SK-N-SH treated with all-trans-retinoic acid at 6 μM for 48 hours (cell line): ENCODE data around the gene MECR.

ENCODE experiments used
- ATAC-seq: fragments of 200-7000 bp; cut with Tn5 transposase; 3 replicates; pipeline ENCODE4 v1.9.1; 2020; ENCODE audit warnings: mild to moderate bottlenecking, moderate library complexity
- BACH2 ChIP-seq: fragments of 250-450 bp; sonication (Bioruptor Pico); IDR thresholded peaks from 2 replicates; pipeline ENCODE4 v1.9.0; 2021; ENCODE audit warnings: mild to moderate bottlenecking, borderline replicate concordance
- CREB5 ChIP-seq: fragments of 250-450 bp; sonication (Bioruptor Pico); IDR thresholded peaks from 2 replicates; pipeline ENCODE4 v1.5.1; 2020; ENCODE audit warnings: low read depth, mild to moderate bottlenecking, moderate library complexity
- CSDC2 ChIP-seq: fragments of 250-450 bp; sonication (Bioruptor Pico); IDR thresholded peaks from 2 replicates; pipeline ENCODE4 v1.5.0; 2020; ENCODE audit warnings: mild to moderate bottlenecking, moderate library complexity
- CSRNP3 ChIP-seq: fragments of 250-450 bp; sonication (Bioruptor Pico); IDR thresholded peaks from 2 replicates; pipeline ENCODE4 v1.5.1; 2021; ENCODE audit warnings: mild to moderate bottlenecking, moderate library complexity
- ESRRG ChIP-seq: fragments of 250-450 bp; sonication (Bioruptor Pico); IDR thresholded peaks from 2 replicates; pipeline ENCODE4 v1.6.1; 2021; ENCODE audit warnings: mild to moderate bottlenecking
- GLIS3 ChIP-seq: fragments of 250-450 bp; sonication (Bioruptor Pico); IDR thresholded peaks from 2 replicates; pipeline ENCODE4 v1.5.0; 2020; ENCODE audit warnings: mild to moderate bottlenecking, moderate library complexity
- ISL1 ChIP-seq: fragments of 250-450 bp; sonication (Bioruptor Pico); IDR thresholded peaks from 2 replicates; pipeline ENCODE4 v2.1.2; 2022; ENCODE audit warnings: mild to moderate bottlenecking, moderate library complexity
- OSR1 ChIP-seq: fragments of 250-450 bp; sonication (Bioruptor Pico); IDR thresholded peaks from 2 replicates; pipeline ENCODE4 v1.8.0; 2022; ENCODE audit warnings: moderate library complexity, mild to moderate bottlenecking, inconsistent platforms
- PATZ1 ChIP-seq: fragments of 250-450 bp; sonication (Bioruptor Pico); IDR thresholded peaks from 2 replicates; pipeline ENCODE4 v1.8.0; 2020; ENCODE audit warnings: mild to moderate bottlenecking, moderate library complexity, borderline replicate concordance
- POU6F1 ChIP-seq: fragments of 250-450 bp; sonication (Bioruptor Pico); IDR thresholded peaks from 2 replicates; pipeline ENCODE4 v1.8.0; 2021; ENCODE audit warnings: low read depth, mild to moderate bottlenecking, moderate library complexity, borderline replicate concordance
- PPARA ChIP-seq: fragments of 250-450 bp; sonication (Bioruptor Pico); IDR thresholded peaks from 2 replicates; pipeline ENCODE4 v1.5.0; 2020; ENCODE audit warnings: mild to moderate bottlenecking, borderline replicate concordance
- TCF4 ChIP-seq: fragments of 250-450 bp; sonication (Bioruptor Pico); IDR thresholded peaks from 2 replicates; pipeline ENCODE4 v1.8.0; 2021; ENCODE audit warnings: mild to moderate bottlenecking, moderate library complexity, borderline replicate concordance
- TOX ChIP-seq: fragments of 250-450 bp; sonication (Bioruptor Pico); IDR thresholded peaks from 2 replicates; pipeline ENCODE4 v1.8.0; 2021; ENCODE audit warnings: mild to moderate bottlenecking, moderate library complexity, borderline replicate concordance
- TSHZ2 ChIP-seq: fragments of 250-450 bp; sonication (Bioruptor Pico); IDR thresholded peaks from 2 replicates; pipeline ENCODE4 v1.5.0; 2020; ENCODE audit warnings: mild to moderate bottlenecking, moderate library complexity
- ZC3H10 ChIP-seq: fragments of 250-450 bp; sonication (Bioruptor Pico); IDR thresholded peaks from 2 replicates; pipeline ENCODE4 v1.5.1; 2021; ENCODE audit warnings: mild to moderate bottlenecking, moderate library complexity
- ZNF70 ChIP-seq: fragments of 450-650 bp; formaldehyde crosslinking; IDR thresholded peaks from 2 replicates; pipeline ENCODE4 v1.5.0; 2020; ENCODE audit warnings: mild to moderate bottlenecking, moderate library complexity
- ZNF8 ChIP-seq: fragments of 450-650 bp; formaldehyde crosslinking; IDR thresholded peaks from 2 replicates; pipeline ENCODE4 v1.5.0; 2020; ENCODE audit warnings: mild to moderate bottlenecking, moderate library complexity

MECR gene

GRCh38 chr1:29177022-29177705 is 53.6 kb downstream of the MECR start (continued):
- TF ChIP-seq TSHZ2 (CRISPR knock-in tag) (no peak), CREB5 (no peak), OSR1 (CRISPR knock-in tag) (no peak), ISL1 (CRISPR knock-in tag) (no peak), ZC3H10 (CRISPR knock-in tag) (no peak), CSDC2 (CRISPR knock-in tag) (no peak)

- TF ChIP-seq TSHZ2 (CRISPR knock-in tag): no peak
- no peak for TF ChIP-seq ZC3H10 (CRISPR knock-in tag)
- TF ChIP-seq TOX (CRISPR knock-in tag): no peak
- TF ChIP-seq GLIS3 (CRISPR knock-in tag): no peak
- TF ChIP-seq TCF4: no peak
- no peak for TF ChIP-seq BACH2
- TF ChIP-seq CSRNP3 (CRISPR knock-in tag): no peak
- no peak for TF ChIP-seq PATZ1
- TF ChIP-seq ZNF8 (CRISPR knock-in tag): no peak
- TF ChIP-seq POU6F1 (CRISPR knock-in tag): no peak
- no peak for TF ChIP-seq CSDC2 (CRISPR knock-in tag)
- TF ChIP-seq ESRRG (CRISPR knock-in tag): no peak
- no peak for TF ChIP-seq ISL1 (CRISPR knock-in tag)
- TF ChIP-seq, all 23 proteins: peak for 0
- no peak for ATAC-seq
These were observed 54.2 kb downstream of the MECR start for GRCh38 chr1:29176576-29176975.

- ATAC-seq: no peak
- TF ChIP-seq CREB5 (no peak), PPARA (CRISPR knock-in tag) (no peak), ZC3H10 (CRISPR knock-in tag) (no peak), PATZ1 (no peak), ZNF70 (no peak), GLIS3 (CRISPR knock-in tag) (no peak), CSDC2 (CRISPR knock-in tag) (no peak)
These were observed 58.3 kb downstream of the MECR start for GRCh38 chr1:29172415-29172939.
